Measurements from ENCODE around the gene NIP7.
"Not testable (repeated sequence)": the region's sequence is repeated elsewhere in the genome, so short reads cannot be mapped to it uniquely, and the experiment has no call there.

The NIP7 gene

GRCh38 chr16:69346683-69347082, 7.1 kb downstream of the NIP7 start:
- DNase-seq: no peak

GRCh38 chr16:69348222-69348621, 8.7 kb downstream of the NIP7 start:
- DNase-seq: no peak

- no peak for DNase-seq
Measured at GRCh38 chr16:69349536-69349935, 10.0 kb downstream of the NIP7 start.

GRCh38 chr16:69350536-69351133, 11.1 kb downstream of the NIP7 start:
- DNase-seq: no peak

- no peak for DNase-seq
Measured at GRCh38 chr16:69351309-69352027, 11.9 kb downstream of the NIP7 start, which contains the start of gene TMED6. Gene TMED6 (minus strand): TSS chr16:69351786. CDS start chr16:69351753, 33 bp downstream.

- not testable (repeated sequence) for DNase-seq
Measured at GRCh38 chr16:69360070-69360469, 20.5 kb downstream of the NIP7 start.

- DNase-seq: no peak
Measured at GRCh38 chr16:69363281-69363717, 23.7 kb downstream of the NIP7 start.

- no peak for DNase-seq
Measured at GRCh38 chr16:69364088-69364487, 24.5 kb downstream of the NIP7 start.

GRCh38 chr16:69365901-69366300, 26.3 kb downstream of the NIP7 start:
- DNase-seq: no peak

- DNase-seq: no peak
Measured at GRCh38 chr16:69366431-69366830, 26.9 kb downstream of the NIP7 start.

GRCh38 chr16:69367980-69368379, 28.4 kb downstream of the NIP7 start:
- DNase-seq: no peak

- no peak for DNase-seq
Measured at GRCh38 chr16:69368866-69369265, 29.3 kb downstream of the NIP7 start.

- DNase-seq: no peak
Measured at GRCh38 chr16:69371564-69371963, 32.0 kb downstream of the NIP7 start.

GRCh38 chr16:69373019-69373418, 33.4 kb downstream of the NIP7 start:
- DNase-seq: no peak

GRCh38 chr16:69376393-69377059, 37.0 kb downstream of the NIP7 start:
- DNase-seq: no peak

- DNase-seq: no peak
Measured at GRCh38 chr16:69378036-69378435, 38.5 kb downstream of the NIP7 start.

GRCh38 chr16:69378760-69379159, 39.2 kb downstream of the NIP7 start:
- DNase-seq: no peak

- DNase-seq: no peak
Measured at GRCh38 chr16:69381231-69381630, 41.7 kb downstream of the NIP7 start.

GRCh38 chr16:69382421-69382820, 42.8 kb downstream of the NIP7 start:
- no peak for DNase-seq

- DNase-seq: no peak
Measured at GRCh38 chr16:69384974-69385373, 45.4 kb downstream of the NIP7 start.

GRCh38 chr16:69386596-69386995, 47.0 kb downstream of the NIP7 start:
- no peak for DNase-seq
